ENCODE data around the gene MAB21L4. TPM values are rescaled to one million over a fixed set of nuclear protein-coding genes. Genes with fewer than 3 reads are reported as not detected.

Gene MAB21L4
- polyA plus RNA-seq, 3 donors, result 0.76 to 3.3 (median 1.3) TPM

DNA sequence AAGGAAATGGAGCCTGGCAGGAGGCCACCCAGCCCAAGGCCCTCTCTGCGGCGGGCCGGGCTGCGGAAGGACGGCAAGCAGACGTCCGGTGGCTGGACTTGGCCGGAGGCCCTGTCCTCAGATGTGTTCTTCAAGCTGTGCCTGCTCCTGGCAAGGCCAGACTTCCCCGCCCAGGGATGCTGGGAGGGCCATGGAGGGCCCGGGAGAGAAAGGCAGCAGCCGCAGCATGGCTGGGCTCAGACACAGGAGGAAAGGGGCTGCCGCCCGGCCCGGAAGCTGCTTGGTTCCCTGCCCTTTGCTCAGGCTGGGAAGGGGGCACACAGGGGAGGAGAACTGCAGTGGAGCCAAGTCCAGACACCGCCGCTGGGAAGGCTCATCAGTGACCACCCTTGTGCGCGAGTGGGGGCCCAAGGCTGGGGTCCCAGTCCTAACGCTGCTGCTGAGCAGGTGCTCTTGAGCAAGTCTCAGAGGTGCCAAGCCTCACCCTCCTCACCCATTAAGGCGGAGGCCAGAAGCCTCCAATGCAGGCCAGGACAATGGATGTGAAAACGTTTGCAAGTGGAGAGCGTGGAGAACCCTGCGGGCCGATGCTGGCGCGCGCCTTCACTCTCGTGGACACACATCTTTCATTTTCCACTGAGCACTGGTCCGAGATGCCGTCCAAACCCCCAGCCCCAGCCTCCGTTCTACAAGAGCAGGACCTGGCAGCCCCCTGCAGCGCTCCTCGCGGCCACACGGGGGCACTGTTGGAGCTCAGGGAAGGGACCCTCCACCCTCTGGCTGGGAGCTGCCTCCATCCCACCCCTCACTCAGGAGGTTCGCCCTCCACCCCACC is 18.1 kb upstream of the MAB21L4 start:
- no peak for DNase-seq (ENCODE audit: low read depth in 3 of 3, low spot score in 2 of 3)

DNA sequence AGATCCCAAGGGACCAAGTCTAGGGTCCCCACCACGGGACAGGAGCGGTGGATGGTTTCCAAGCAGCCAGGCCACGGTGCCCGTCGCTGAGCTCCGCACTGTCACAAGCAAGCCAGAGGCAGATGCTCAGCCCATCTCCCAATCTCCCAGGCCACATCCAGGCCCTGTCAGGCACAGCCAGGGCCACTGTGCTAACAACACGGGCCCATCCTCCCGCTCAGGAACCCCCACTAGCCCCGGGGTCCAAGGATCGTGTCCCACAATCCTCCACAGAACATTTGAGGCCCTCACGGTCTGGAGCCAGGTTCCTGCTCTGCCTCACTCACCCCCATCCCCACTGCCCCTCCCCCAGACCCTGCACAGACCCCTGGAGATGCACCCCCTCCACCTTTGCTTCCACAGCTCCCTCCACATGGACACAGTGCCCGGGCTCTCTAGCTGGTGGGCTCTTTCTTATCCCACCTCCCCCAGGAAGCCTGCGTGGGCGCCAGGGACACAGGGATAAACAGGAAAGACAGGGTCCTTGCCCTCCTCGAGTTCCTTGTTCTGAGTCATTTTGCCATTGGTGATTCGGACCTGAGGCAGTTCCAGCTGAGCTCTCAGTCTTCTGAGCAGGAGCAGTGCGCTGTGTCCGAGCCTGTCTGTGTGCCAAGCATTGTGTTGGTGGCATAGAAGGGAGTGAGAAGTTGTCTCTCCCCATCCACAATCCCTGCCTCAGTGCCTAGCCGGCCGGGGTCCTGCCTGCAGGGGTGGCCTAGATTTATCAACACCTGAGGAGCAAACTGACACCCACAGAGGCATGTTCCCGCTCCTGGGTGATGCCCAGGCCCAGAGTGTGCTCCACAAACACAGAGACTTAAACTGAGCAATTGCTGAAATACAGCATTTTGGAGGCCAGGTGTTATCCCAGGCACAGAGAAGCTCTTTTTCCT is 17.2 kb upstream of the MAB21L4 start:
- no peak for DNase-seq (ENCODE audit: low read depth in 3 of 3, low spot score in 2 of 3)

DNA sequence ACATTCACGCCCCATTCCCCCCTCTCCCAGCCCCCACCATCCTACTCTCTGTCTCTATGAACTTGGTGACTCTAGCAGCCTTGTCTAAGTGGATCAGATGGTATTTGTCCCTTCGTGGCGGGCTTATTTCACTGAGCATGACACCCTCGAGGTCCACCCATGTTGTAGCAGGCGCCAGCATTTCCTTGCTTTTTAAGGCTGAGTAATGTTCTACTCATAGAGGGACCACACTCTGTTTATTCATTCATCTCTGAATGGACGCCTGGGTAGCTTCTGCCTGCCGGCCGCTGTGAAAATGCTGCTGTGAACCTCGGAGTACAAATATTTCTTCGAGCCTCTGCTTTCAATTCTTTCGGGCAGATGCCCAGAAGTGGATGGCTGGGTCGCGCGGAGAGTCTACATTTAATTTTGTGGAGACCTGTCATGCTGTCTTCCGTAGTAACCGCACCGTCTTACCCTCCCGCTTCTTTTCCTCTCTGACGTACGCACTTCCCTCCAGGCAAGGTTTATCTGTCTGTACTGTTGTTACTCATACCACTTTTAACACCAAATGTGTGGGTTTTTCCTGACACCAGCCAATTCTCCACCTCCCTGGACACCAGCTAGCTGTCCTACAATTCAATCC is 15.8 kb upstream of the MAB21L4 start:
- DNase-seq (ENCODE audit: low read depth in 3 of 3, low spot score in 2 of 3), result no peak

DNA sequence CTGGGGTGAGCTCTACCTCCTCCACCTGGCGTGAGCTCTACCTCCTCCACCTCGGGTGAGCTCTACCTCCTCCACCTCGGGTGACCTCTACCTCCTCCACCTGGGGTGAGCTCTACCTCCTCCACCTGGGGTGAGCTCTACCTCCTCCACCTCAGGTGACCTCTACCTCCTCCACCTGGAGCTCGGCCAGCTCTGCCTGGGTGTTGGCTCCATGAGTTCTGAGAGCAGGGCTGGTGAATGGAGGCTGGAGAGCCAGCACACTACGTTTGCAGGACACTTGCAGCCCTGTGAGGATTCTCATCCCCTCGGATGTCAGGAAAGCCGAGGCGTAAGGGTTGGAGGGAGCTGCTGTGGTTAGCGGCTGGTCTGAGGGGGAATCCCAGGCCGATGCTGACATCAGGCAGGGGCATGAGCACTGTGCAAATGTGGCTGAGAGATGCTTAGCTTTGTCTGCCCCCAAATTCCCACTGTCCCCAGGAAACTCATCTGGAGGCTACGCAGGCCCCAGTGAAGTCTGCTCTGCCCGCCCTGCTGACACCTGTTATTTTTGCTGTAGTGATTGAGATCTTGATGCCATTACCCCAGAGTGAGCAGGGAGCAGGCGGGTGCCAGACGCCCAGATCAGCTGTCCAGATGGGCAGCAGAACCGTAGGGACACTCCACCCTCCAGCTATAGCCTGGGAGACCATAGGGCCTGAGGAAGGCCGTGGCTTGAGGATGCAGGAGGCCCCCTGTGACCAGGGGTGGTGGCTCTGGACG is 13.4 kb upstream of the MAB21L4 start:
- no peak for DNase-seq (ENCODE audit: low read depth in 3 of 3, low spot score in 2 of 3)

DNA sequence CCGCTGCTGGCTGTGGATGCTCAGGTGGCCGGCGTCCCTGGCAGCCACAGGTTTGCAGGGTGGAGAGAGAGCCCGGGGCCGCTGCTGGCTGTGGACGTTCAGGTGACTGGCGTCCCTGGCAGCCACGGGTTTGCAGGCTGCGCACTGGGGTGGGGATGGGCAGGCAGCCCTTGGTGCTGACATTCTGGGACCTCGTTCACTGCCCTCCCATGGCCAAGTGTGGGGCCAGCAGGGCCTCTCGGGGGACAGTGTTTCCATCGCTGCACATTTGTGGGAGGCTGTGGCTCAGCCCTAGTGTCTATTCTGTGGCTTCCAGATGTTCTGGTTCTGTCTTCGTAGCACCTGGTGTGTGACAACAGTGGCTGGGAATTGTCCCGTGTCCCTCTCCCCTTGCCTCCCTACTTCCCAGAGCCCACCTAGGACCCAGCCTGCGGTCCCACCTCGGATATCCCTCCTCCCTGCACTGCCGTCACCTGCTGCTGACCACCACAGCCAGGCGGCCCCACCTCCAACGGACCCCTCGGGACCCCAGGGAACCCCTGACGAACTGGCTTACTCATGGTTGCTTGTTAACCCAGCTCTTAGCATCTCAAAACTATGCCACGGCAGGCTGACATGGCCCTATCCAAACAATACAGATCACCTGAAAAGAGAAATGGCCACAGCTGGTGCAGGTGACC is 11.1 kb upstream of the MAB21L4 start:
- DNase-seq (ENCODE audit: low read depth in 3 of 3, low spot score in 2 of 3), result no peak

DNA sequence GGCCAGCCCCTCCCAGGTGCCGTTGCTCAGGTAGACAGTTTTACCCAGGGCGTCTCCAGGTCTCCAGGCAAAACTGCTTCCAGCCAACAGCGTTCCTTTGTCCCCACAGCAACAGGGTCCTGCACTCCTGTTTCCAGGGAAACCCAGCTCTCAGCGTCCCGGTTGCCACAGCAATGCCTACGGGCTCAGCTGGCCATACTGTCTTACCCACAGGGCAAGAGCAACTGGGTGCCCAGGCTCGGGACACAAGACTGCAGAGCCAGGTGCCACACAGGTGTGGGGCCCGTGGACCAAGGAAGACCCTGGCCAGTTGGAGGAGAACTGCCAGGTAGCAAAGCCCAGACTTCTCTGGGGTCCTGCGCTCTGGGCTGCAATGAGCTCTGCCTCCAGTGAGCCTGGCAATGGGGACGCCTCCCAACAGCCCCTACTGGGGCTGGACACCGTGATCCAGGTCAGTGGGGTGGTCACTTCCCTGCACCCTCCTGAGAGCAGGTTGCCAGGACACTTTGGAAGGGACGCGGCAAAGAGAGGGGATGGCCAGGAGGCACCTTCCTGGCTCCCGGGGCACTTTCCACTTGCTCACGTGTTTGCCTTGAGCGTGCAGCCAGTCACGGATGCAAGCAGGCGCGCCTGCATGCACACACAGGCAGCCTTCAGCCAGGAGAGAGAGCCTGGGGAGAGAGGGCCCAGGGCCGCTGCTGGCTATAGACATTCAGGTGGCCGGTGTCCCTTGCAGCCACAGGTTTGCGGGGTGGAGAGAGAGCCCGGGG is 10.4 kb upstream of the MAB21L4 start, which contains the start of gene CROCC2:
Gene CROCC2 (plus strand): TSS at position 196 of the 770 bp plus-strand sequence. CDS start 178 bp downstream, at position 374.
- DNase-seq (ENCODE audit: low read depth in 3 of 3, low spot score in 2 of 3), result no peak

DNA sequence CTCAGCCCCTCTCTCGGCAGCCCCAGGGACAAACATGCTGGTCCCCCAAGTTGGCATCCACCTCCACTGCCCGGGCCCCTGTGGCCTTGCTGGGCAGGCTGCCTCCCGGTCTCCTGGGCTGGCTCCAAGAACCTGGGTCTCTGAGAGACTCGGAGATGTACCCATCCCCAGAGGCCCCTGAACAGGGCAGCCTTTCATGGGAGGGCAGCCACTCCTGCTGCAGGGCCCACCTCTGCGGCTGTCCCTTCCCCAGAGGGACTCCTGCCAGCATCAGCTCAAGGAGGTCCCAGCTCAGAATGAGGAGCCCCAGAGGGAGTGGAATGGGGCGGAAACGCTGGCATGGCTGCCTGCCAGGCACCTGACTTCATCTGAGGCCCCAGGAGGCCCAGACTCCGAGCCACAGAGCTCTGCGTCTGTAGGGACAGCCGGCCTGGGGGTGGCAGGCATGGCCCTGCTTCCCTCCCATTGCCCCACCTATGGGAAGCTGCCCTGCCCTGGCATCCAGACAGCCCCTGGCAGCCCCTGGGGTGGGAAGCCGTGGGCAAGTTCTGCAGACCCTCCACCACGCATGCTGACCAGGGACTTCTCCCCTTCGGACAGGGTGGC is 9.3 kb upstream of the MAB21L4 start:
- no peak for DNase-seq (ENCODE audit: low read depth in 3 of 3, low spot score in 2 of 3)

DNA sequence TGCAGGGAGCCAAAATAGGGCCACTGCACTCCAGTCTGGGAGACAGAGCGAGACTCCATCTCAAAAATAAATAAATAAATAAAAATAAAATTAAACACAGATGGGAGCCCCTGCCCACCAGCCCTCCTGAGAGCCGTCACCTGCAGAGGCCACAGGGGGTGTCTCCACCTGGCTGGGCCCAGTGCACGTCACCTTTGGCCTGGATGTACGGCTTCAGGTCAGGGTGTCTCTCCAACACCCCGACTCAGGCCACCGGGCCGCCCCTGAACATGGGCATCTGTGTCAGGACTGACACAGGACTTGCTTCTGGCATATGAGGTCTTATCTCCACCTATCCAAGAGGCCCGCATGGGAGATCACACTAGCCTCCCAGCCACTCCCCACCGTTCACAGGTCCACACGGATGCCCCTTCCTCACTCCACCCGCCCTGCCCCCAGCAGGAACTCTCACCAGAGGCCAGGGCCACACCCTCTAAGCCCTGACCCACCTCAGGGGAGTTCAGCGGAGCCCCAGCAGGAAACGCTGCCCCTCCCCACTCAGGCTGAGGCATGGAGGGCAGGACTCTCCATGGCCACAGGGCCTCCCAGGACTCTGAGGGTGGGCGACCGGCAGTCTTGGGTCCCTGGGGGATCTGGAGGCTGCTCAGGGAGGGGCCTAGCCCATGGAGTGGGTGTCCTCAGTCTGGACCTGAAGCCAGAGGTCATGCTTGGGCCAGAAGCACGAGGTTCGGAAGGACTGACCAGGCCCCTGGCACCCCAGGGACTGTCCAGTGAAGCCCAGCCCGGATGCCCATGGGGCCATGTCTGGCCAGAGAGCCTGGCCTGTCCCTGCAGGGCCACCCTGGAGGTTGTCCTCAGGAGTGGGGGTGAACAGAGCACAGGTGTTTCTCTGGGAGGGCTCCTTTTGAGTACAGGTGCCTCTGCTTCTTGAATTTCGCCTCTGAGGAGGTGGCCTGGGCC is 8.5 kb upstream of the MAB21L4 start:
- DNase-seq (ENCODE audit: low read depth in 3 of 3, low spot score in 2 of 3), result no peak

DNA sequence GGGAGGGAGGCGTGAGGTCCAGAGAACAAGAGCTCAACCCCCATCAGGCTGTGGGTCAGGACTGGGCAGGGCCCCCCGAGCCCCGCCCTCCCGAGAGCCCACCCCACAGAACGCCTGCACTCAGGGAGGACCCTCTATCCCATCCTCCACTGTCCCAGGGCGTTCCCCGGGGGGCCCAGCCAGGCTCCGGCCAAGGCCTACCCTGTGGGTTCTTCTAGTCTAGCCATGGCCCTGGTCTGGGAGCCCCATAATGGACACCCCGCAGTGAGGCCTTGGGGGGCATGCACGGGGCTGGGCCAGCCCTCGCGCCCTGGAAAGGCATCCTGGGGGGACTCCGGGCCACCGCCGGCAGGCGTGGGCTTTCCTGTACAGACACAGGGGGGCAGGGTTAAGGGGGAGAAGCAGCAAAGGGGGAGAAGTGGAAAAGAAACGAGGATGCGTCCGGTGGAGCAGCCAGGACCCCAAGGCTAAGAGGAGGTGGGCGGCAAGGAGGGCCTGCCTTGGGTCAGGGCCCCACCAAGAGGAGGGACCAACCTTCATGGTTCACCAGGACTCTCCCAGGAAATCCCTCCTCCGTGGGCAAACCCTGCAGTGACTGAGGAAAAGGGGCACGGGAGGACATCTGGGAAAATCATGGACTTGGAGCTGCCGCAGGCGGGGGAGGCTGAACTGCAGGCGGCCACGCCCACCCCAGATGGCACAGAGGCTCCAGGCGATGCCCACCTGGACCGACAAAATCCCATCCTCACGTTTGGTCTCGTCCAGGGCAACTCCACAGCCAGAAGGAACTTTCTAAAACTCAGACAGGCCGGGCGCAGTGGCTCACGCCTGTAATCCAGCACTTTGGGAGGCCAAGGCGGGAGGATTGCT is 7.5 kb upstream of the MAB21L4 start:
- no peak for DNase-seq (ENCODE audit: low read depth in 3 of 3, low spot score in 2 of 3)

DNA sequence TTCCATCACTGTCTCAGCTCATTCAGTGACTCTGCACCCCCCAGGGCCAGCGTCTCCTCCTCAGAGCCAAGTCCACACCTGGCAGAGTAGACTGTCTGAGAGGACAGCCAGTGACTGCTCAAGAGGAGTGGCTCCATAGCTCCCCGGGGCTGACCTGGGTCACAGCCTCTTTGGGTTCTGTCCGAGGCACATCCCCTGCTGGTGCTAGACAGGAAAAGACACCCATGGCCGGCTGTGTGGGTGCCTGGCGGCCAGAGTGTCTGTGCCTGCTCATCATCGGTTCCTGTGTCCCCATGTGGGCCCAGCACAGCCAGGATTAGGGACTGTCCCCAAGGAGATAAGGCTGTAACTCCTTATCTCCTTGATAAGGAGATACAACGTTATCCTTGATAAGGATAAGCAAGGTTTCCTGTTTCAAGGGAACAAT is 6.7 kb upstream of the MAB21L4 start:
- no peak for DNase-seq (ENCODE audit: low read depth in 3 of 3, low spot score in 2 of 3)

DNA sequence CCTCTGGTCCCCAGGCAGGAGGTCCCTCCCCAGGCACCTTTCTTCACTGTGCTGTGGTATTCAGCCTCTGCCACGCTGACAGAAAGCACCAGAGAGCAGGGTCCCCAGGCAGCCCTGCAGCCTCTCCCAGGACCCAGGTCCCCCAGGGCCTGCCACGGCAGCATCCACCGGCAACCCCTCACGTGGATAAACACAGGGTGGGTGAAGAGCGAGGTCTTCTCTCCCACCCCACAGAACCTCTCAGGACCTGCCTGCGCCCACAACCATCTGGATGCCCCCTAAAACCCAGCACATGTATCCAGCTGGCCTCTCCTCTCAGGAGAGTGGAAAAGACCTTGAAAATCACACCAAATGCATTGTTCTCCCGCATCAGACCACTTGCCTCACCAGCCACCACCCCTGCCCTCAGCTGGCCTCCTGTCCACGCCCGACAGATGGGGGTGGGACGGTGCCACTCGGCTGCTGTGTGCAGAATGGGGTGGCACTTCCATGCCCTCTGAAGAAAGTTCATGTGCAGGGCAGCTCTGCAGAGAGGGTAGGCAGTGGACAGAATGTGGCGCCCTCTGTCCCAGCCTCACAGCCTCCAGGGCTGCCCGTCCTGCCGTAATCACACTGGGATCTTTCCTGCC is 6.1 kb upstream of the MAB21L4 start:
- DNase-seq (ENCODE audit: low read depth in 3 of 3, low spot score in 2 of 3), result no peak

DNA sequence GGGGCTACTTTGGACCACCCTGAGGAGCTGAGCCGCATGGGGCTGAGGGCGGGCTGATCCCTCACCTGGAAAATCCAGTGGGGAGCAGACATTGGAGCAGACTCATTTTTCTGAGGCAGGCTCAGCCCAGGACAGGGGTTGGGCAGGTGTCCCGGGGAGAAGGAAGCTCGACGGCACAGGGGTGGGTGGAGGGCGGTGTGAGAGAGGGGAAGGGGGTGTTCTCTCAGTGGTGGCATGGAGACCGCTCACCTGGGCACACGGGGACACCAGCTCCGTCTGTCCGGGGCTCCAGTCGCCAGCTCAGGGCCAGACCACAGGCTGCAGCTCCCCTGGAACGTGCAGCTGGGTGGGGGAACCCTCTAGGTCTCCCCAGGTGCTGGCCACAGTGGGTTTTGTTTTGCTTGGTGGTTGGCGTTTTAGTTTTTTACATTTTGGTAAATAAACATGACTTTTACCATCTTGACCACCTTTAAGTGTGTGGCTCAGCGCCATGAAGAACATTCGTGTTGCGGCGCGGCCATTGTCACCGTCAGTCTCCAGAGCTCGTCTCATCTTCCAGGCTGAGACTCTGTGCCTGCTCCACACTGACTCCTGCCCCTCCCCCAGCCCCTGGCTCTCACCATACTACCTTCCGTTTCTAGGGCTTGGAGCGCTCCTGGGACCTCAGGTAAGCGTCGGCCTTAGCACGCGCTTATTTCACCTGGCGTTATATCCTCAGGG is 4.3 kb upstream of the MAB21L4 start:
- DNase-seq (ENCODE audit: low read depth in 3 of 3, low spot score in 2 of 3), result no peak

DNA sequence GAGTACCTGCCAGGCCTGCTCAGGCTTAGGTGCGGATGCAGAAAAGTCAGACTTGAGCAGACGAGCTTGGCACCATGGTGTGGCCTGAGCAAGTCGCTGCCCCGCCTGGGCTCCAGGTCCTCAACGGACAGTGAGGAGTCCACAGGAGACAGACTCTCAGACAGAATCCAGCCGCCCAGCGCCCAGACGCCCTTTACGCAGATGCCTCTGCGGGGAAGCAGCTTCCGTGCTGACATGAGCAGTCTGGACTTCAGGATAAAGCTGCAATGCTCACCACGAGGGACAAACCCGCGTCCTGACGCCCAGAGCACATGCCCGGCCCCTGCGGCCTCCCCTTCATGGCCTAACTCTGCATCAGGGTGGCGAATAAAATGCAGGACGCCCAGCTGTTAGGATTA is 3.5 kb upstream of the MAB21L4 start:
- no peak for DNase-seq (ENCODE audit: low read depth in 3 of 3, low spot score in 2 of 3)

DNA sequence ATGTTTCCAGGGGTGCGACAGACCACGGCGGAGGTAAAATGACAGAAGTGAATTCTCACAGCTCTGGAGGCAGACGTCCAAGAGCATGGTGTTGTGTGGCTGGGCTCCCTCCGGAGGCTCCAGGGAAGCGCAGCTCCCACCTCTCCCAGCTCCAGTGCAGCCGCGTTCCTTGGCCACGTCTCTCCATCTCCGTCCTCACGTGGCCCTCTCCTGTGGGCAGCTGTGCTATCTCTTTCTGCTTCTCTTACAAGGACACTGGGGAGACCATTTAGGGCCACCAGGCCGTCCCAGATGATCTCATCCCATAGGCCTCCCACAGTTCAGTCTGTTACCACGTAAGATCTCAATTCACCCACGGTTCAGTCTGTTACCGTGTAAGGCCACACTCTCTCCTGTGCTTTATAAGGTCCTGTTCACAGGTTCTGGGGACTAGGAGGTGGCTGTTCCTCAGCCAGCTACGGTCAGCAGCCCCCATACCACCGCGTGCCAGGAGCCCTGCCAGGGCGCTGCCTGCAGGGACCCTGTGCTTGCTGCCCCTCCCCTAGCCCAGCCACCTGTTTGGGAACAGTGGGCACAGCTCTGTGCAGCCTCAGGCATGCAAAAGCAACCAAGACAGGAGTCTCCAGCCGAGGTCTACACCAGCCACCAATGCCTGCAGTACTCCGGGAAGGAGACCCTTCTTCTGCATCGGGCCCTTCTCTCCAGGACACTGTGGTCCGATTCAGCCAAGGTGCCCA is 2.9 kb upstream of the MAB21L4 start:
- DNase-seq (ENCODE audit: low read depth in 3 of 3, low spot score in 2 of 3), result no peak
